GM12878 (cell line): Measurements from ENCODE around the gene APC2. TPM values are rescaled to one million over a fixed set of nuclear protein-coding genes. Genes with fewer than 3 reads are reported as not detected.

ENCODE experiments used
- ATAC-seq: fragments of 200-7000 bp; cut with Tn5 transposase; 3 replicates; pipeline ENCODE4 v1.9.1; 2020; ENCODE audit warnings: mild to moderate bottlenecking, moderate library complexity
- BruUV-seq: library from RNA; stranded (reverse); fragments of 400-500 nt; replicated peaks from 2 replicates; lab custom pipeline; 2021; lab: Mats Ljungman, UMichigan
- CTCF ChIA-PET: fragments of 300-600 bp; sonication (Branson Sonifier 250); formaldehyde crosslinking; extraction: SDS; loops from one replicate; lab custom pipeline; 2021; ENCODE audit warnings: inconsistent platforms; lab: Yijun Ruan, JAX
- POLR2A ChIA-PET: fragments of 350-600 bp; formaldehyde crosslinking; extraction: SDS; loops from one replicate; lab custom pipeline; 2021; ENCODE audit warnings: inconsistent platforms; lab: Charles Lee
- RAD21 ChIA-PET: fragments of 300-600 bp; sonication (Branson Sonifier 250); formaldehyde crosslinking; loops from one replicate; lab custom pipeline; 2023; ENCODE audit warnings: antibody characterized with exemption; ENCODE audit not compliant: unreplicated experiment; lab: Charles Lee
- SMC1A ChIA-PET: fragments of 300-600 bp; sonication (Branson Sonifier 250); formaldehyde crosslinking; loops from one replicate; lab custom pipeline; 2023; ENCODE audit not compliant: unreplicated experiment, uncharacterized antibody; lab: Charles Lee
- DNase-seq: peaks from one replicate; pipeline ENCODE4 v3.0.0-alpha.2; 2011; ENCODE audit warnings: low read depth, low spot score
- FAIRE-seq: peaks from 3 replicates; lab custom pipeline; 2011; peaks lifted over from hg19 to GRCh38; lab: Jason Lieb, UNC
- H2AFZ ChIP-seq: 2 replicates; pipeline ENCODE4 v1.6.0; 2011; ENCODE audit warnings: low read depth, low read length, control low read depth; ENCODE audit not compliant: control insufficient read depth
- H3K27ac ChIP-seq: 2 replicates; pipeline ENCODE4 v1.5.1; 2011; ENCODE audit warnings: control low read depth; ENCODE audit not compliant: control insufficient read depth, insufficient read depth
- H3K27me3 ChIP-seq, 2 experiments: replicated peaks in 1 of 2; 2 replicates each; pipeline versions ENCODE4 v1.6.0 to v1.6.1; 2011; ENCODE audit warnings: low read length in 1 of 2; ENCODE audit not compliant: control insufficient read depth in 2 of 2, insufficient read depth in 2 of 2
- H3K36me3 ChIP-seq, 2 experiments: 2 replicates each; pipeline ENCODE4 v1.5.1; 2011; ENCODE audit warnings: low read length in 1 of 2; ENCODE audit not compliant: control insufficient read depth in 2 of 2, insufficient read depth in 2 of 2
- H3K4me1 ChIP-seq: 2 replicates; pipeline ENCODE4 v1.6.1; 2011; ENCODE audit warnings: mild to moderate bottlenecking, low read length, moderate library complexity, mixed read lengths; ENCODE audit not compliant: control insufficient read depth, insufficient read depth
- H3K4me2 ChIP-seq: 2 replicates; pipeline ENCODE4 v1.6.0; 2011; ENCODE audit warnings: control low read depth; ENCODE audit not compliant: control insufficient read depth, insufficient read depth
- H3K4me3 ChIP-seq: fragments of 200-600 bp; sonication (generic); 2 replicates; pipeline ENCODE4 v1.5.1; 2016
- H3K79me2 ChIP-seq: 2 replicates; pipeline ENCODE4 v1.6.0; 2011; ENCODE audit warnings: low read length; ENCODE audit not compliant: control insufficient read depth, insufficient read depth
- H3K9ac ChIP-seq: 2 replicates; pipeline ENCODE4 v1.8.0; 2011; ENCODE audit warnings: low read length, control low read depth, mixed read lengths; ENCODE audit not compliant: control insufficient read depth, insufficient read depth
- H3K9me3 ChIP-seq: replicated peaks from 3 replicates; pipeline ENCODE4 v1.5.1; 2011; ENCODE audit warnings: mild to moderate bottlenecking, low read length; ENCODE audit not compliant: control insufficient read depth, insufficient read depth
- H4K20me1 ChIP-seq: 2 replicates; pipeline ENCODE4 v1.6.0; 2011; ENCODE audit not compliant: control insufficient read depth, insufficient read depth
- EED ChIP-seq: sonication (generic); IDR thresholded peaks from 2 replicates; pipeline ENCODE4 v1.6.1; 2016; ENCODE audit warnings: antibody characterized with exemption, low read depth
- GABPA ChIP-seq: IDR thresholded peaks from 2 replicates; pipeline ENCODE4 v1.6.1; 2014; ENCODE audit warnings: antibody characterized with exemption, low read depth, mild to moderate bottlenecking, inconsistent platforms
- GATAD2B ChIP-seq: fragments of 450-650 bp; conservative IDR thresholded peaks from 2 replicates; pipeline ENCODE4 v1.6.1; 2017; ENCODE audit warnings: low read depth, mild to moderate bottlenecking, moderate library complexity
- KDM1A ChIP-seq: fragments of 200-600 bp; sonication (generic); IDR thresholded peaks from 2 replicates; pipeline ENCODE4 v1.6.1; 2016; ENCODE audit warnings: borderline replicate concordance
- NR2C2 ChIP-seq: IDR thresholded peaks from 2 replicates; pipeline ENCODE4 v1.6.1; 2011; ENCODE audit warnings: borderline replicate concordance, low read depth; ENCODE audit not compliant: control insufficient read depth, insufficient read length
- PAX8 ChIP-seq: fragments of 450-650 bp; IDR thresholded peaks from 2 replicates; pipeline ENCODE4 v1.6.1; 2017; ENCODE audit warnings: mild to moderate bottlenecking, moderate library complexity
- POLR2AphosphoS2 ChIP-seq: IDR thresholded peaks from 2 replicates; pipeline ENCODE4 v1.6.1; 2011; ENCODE audit warnings: low read depth, mild to moderate bottlenecking, low read length, improper control_type of control experiment, moderate library complexity
- POU2F2 ChIP-seq: IDR thresholded peaks from 3 replicates; pipeline ENCODE4 v1.6.1; 2011; ENCODE audit warnings: low read depth, mild to moderate bottlenecking, low read length, borderline replicate concordance
- SPI1 ChIP-seq: IDR thresholded peaks from 2 replicates; pipeline ENCODE4 v1.6.1; 2011; ENCODE audit warnings: low read depth, mild to moderate bottlenecking, low read length, moderate library complexity, borderline replicate concordance; ENCODE audit not compliant: insufficient read depth
- YBX1 ChIP-seq: fragments of 450-650 bp; IDR thresholded peaks from 2 replicates; pipeline ENCODE4 v1.6.1; 2016; ENCODE audit warnings: antibody characterized with exemption
- WGBS: methylation state at CpG from one replicate; pipeline ENCODE4 v1.1.6; 2016; ENCODE audit warnings: low lambda C conversion rate; ENCODE audit not compliant: insufficient replicate concordance, insufficient coverage; ENCODE audit errors: missing lambda C conversion rate; 5-methylcytosine and 5-hydroxymethylcytosine counted together
- in situ Hi-C: fragments of 300-500 bp; cut with MboI; formaldehyde crosslinking; loops from 9 replicates; pipeline ENCODE4 v1.14.3; 2018; ENCODE audit warnings: mixed read lengths
- intact Hi-C: fragments of 100-400 bp; cut with micrococcal nuclease; formaldehyde crosslinking; loops from one replicate; pipeline ENCODE4 v1.14.2; 2022; ENCODE audit not compliant: unreplicated experiment
- polyA plus RNA-seq, 11 experiments: library from polyadenylated mRNA; depleted of rRNA in 4 of 11; unstranded in 6 of 11; stranded (reverse) in 5 of 11; fragments of >200 nt; fragmentation: Nextera tagmentation in 4 of 11; fragmentation: Illumina TruSeq in 1 of 11; extraction: Ambion mirVana in 4 of 11; extraction: Trizol in 1 of 11; gene quantifications; 1 replicate in 1 of 11; 2 replicates in 10 of 11; pipeline versions ENCODE4 v1.2.1 to v1.2.3, GENCODE V29; 2011 to 2016; ENCODE audit warnings: inconsistent platforms in 2 of 11, missing spikeins in 2 of 11, low read depth in 1 of 11
- total RNA-seq, 4 experiments: library from RNA; depleted of rRNA in 3 of 4; stranded (reverse); fragments of >200 nt in 3 of 4; fragmentation: Illumina TruSeq in 1 of 4; extraction: Trizol in 1 of 4; gene quantifications; 2 replicates each; pipeline versions ENCODE4 v1.2.1 to v1.2.3, GENCODE V29; 2013 to 2021
- TF ChIP-seq, protein P1 (sequence below): IDR thresholded peaks from 2 replicates; pipeline ENCODE4 v1.6.1; 2012; ENCODE audit warnings: low read depth, low read length, improper control_type of control experiment
- TF ChIP-seq, protein P2 (sequence below): fragments of 450-650 bp; IDR thresholded peaks from 2 replicates; pipeline ENCODE4 v1.6.1; 2017; ENCODE audit warnings: mild to moderate bottlenecking, low read depth, inconsistent platforms; ENCODE audit not compliant: poor library complexity, severe bottlenecking

Gene APC2
- total and polyA plus RNA-seq, 10 of the 15 experiments (the other 5 are each of a cell fraction or from before 2014, with no cell fraction given), result under 0.01 to 0.73 (median 0.04) TPM; not detected in 5

- no TSS peak for BruUV-seq
- Histone ChIP-seq H3K4me1 (peaks cover 7% of the 10 kb centered on the region), H4K20me1 (peaks cover 7% of the 10 kb centered on the region), H3K4me2 (no peak overlapping the region), H3K27ac (no peak overlapping the region), H3K36me3 (no peaks in the 10 kb centered on the region), H3K9me3 (no peaks in the 10 kb centered on the region), H2AFZ (no peak overlapping the region), H3K4me3 (no peak overlapping the region), H3K9ac (no peak overlapping the region), H3K79me2 (peaks cover 8% of the 10 kb centered on the region)
- no peak for ATAC-seq
- SMC1A ChIA-PET, result no interaction called here
- POLR2A ChIA-PET, result no interaction called here
- in situ Hi-C loops, result no loop called here
- no peak for DNase-seq
- RAD21 ChIA-PET, result no interaction called here
- intact Hi-C loops, result no loop called here
- 98% methylated on average over 26 of the region's 26 CpGs for WGBS
- CTCF ChIA-PET, result interaction anchor here (1.2 kb wide), 1 partner anchor 27 kb away, joined by 3 read pairs; no protein-coding TSS in a partner anchor
- no peak for FAIRE-seq
- TF ChIP-seq, protein P1, sequence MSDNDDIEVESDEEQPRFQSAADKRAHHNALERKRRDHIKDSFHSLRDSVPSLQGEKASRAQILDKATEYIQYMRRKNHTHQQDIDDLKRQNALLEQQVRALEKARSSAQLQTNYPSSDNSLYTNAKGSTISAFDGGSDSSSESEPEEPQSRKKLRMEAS, result no peak
- no peak for TF ChIP-seq PAX8
- TF ChIP-seq GABPA, result no peak
- TF ChIP-seq YBX1, result no peak
- TF ChIP-seq, protein P2, sequence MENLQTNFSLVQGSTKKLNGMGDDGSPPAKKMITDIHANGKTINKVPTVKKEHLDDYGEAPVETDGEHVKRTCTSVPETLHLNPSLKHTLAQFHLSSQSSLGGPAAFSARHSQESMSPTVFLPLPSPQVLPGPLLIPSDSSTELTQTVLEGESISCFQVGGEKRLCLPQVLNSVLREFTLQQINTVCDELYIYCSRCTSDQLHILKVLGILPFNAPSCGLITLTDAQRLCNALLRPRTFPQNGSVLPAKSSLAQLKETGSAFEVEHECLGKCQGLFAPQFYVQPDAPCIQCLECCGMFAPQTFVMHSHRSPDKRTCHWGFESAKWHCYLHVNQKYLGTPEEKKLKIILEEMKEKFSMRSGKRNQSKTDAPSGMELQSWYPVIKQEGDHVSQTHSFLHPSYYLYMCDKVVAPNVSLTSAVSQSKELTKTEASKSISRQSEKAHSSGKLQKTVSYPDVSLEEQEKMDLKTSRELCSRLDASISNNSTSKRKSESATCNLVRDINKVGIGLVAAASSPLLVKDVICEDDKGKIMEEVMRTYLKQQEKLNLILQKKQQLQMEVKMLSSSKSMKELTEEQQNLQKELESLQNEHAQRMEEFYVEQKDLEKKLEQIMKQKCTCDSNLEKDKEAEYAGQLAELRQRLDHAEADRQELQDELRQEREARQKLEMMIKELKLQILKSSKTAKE, result no peak
- no peak for TF ChIP-seq GATAD2B
- no peak for TF ChIP-seq POU2F2
- TF ChIP-seq SPI1, result no peak
- no peak for TF ChIP-seq POLR2AphosphoS2
- TF ChIP-seq EED, result no peak
- TF ChIP-seq KDM1A, result no peak
- TF ChIP-seq NR2C2, result no peak
- TF ChIP-seq, all 136 proteins: peak for 0
- H3K27me3 ChIP-seq, result peaks cover 3 to 21% of the 10 kb centered on the region in 2 experiments
These were observed 24.9 kb downstream of the APC2 start for GRCh38 chr19:1474765-1475351.
